CD8-positive, alpha-beta memory T cell (primary cell): ENCODE results near the gene PNKD. TPM values are rescaled to one million over a fixed set of nuclear protein-coding genes. Genes with fewer than 3 reads are reported as not detected.

Experiments
- CTCF ChIA-PET: fragments of 350-600 bp; sonication (Branson Sonifier 250); formaldehyde crosslinking; loops from one replicate; lab custom pipeline; 2021; ENCODE audit warnings: antibody characterized with exemption; lab: Charles Lee
- POLR2A ChIA-PET: fragments of 350-600 bp; sonication (Branson Sonifier 250); formaldehyde crosslinking; loops from one replicate; lab custom pipeline; 2021; ENCODE audit warnings: antibody characterized with exemption; lab: Charles Lee
- DNase-seq, 5 donors: peaks; one replicate each; pipeline versions ENCODE4 v3.0.0 to v3.0.0-alpha.2; 2020 to 2022; ENCODE audit warnings: mixed read lengths in 1 of 5
- H3K27ac ChIP-seq: one replicate; pipeline ENCODE4 v1.7.0; 2013; ENCODE audit warnings: low read depth, mild to moderate bottlenecking, low read length, moderate library complexity
- H3K27me3 ChIP-seq: 2 replicates; pipeline ENCODE4 v1.7.0; 2013; ENCODE audit warnings: low read length, mild to moderate bottlenecking; ENCODE audit not compliant: insufficient read depth, poor library complexity, severe bottlenecking
- H3K36me3 ChIP-seq: 2 replicates; pipeline ENCODE4 v1.7.0; 2013; ENCODE audit warnings: mild to moderate bottlenecking, low read length, moderate library complexity; ENCODE audit not compliant: insufficient read depth
- H3K4me1 ChIP-seq: 2 replicates; pipeline ENCODE4 v1.7.0; 2013; ENCODE audit warnings: mild to moderate bottlenecking, low read length, moderate library complexity; ENCODE audit not compliant: insufficient read depth
- H3K4me3 ChIP-seq: 2 replicates; pipeline ENCODE4 v1.7.0; 2013; ENCODE audit warnings: mild to moderate bottlenecking, low read length
- H3K9me3 ChIP-seq: 2 replicates; pipeline ENCODE4 v1.7.0; 2013; ENCODE audit warnings: mild to moderate bottlenecking, low read length
- H3K27ac Mint-ChIP-seq, 8 donors: one replicate each; pipeline ENCODE4 v1.8.0; 2020 to 2021; ENCODE audit warnings: mixed read lengths in 8 of 8, mild to moderate bottlenecking in 6 of 8, inconsistent platforms in 3 of 8, moderate library complexity in 3 of 8
- H3K27me3 Mint-ChIP-seq, 2 donors: one replicate each; pipeline ENCODE4 v1.8.0; 2020 to 2021; ENCODE audit warnings: mixed read lengths in 2 of 2, mild to moderate bottlenecking in 1 of 2, moderate library complexity in 1 of 2
- H3K36me3 Mint-ChIP-seq, 3 donors: one replicate each; pipeline ENCODE4 v1.8.0; 2020 to 2021; ENCODE audit warnings: mixed read lengths in 3 of 3, inconsistent platforms in 1 of 3, mild to moderate bottlenecking in 1 of 3
- H3K4me1 Mint-ChIP-seq, 3 donors: one replicate each; pipeline ENCODE4 v1.8.0; 2020 to 2021; ENCODE audit warnings: mixed read lengths in 3 of 3, inconsistent platforms in 1 of 3, mild to moderate bottlenecking in 1 of 3
- H3K4me3 Mint-ChIP-seq, 7 donors: one replicate each; pipeline ENCODE4 v1.8.0; 2020 to 2021; ENCODE audit warnings: mixed read lengths in 7 of 7, mild to moderate bottlenecking in 6 of 7, moderate library complexity in 4 of 7, inconsistent platforms in 2 of 7
- H3K9me3 Mint-ChIP-seq, 5 donors: one replicate each; pipeline ENCODE4 v1.8.0; 2020 to 2022; ENCODE audit warnings: mixed read lengths in 5 of 5, mild to moderate bottlenecking in 3 of 5, moderate library complexity in 2 of 5, inconsistent platforms in 1 of 5
- polyA plus RNA-seq: library from polyadenylated mRNA; unstranded; fragments of 300-500 nt; fragmentation: Illumina TruSeq; gene quantifications from one replicate; pipeline ENCODE4 v1.2.3, GENCODE V29; 2021
- total RNA-seq, 2 experiments: library from RNA; stranded (reverse); gene quantifications; one replicate each; pipeline ENCODE4 v1.2.3, GENCODE V29; 2021

The PNKD gene
- total and polyA plus RNA-seq, 3 experiments from 2014 or later = 26.8 to 111 (median 31.6) TPM

GRCh38 chr2:218354045-218354444, 83.7 kb downstream of the PNKD start:
- peaks cover 0 to 2% of the 10 kb centered on the region in 2 donors for H3K27me3 Mint-ChIP-seq
- POLR2A ChIA-PET = no interaction called here
- H3K36me3 Mint-ChIP-seq = peaks cover 0 to 6% (median 0%) of the 10 kb centered on the region in 3 donors
- no peaks in the 10 kb centered on the region for H3K9me3 ChIP-seq
- peak overlapping the region in 1 of 8 donors; percentile 8 for H3K27ac Mint-ChIP-seq
- no peaks in the 10 kb centered on the region for H3K36me3 ChIP-seq
- H3K4me1 Mint-ChIP-seq = peaks cover 0 to 4% (median 0%) of the 10 kb centered on the region in 3 donors
- no peak overlapping the region for H3K4me3 ChIP-seq
- peaks cover 0 to 22% (median 14%) of the 10 kb centered on the region in 5 donors for H3K9me3 Mint-ChIP-seq
- H3K27ac ChIP-seq = no peak overlapping the region
- CTCF ChIA-PET = interaction anchor here (1.2 to 4.8 kb wide), 4 partner anchors 10 to 83 kb away, joined by 3 to 50 read pairs (median 6); partner anchors contain the start of gene PNKD
- no peak for DNase-seq
- H3K4me1 ChIP-seq = no peaks in the 10 kb centered on the region
- no peaks in the 10 kb centered on the region for H3K27me3 ChIP-seq
- no peak overlapping the region for H3K4me3 Mint-ChIP-seq

- H3K4me3 Mint-ChIP-seq = no peak overlapping the region
- DNase-seq = no peak
- peaks cover 0 to 2% of the 10 kb centered on the region in 2 donors for H3K27me3 Mint-ChIP-seq
- no peaks in the 10 kb centered on the region for H3K27me3 ChIP-seq
- CTCF ChIA-PET = interaction anchor here (1.2 to 4.9 kb wide), 8 partner anchors 9 to 82 kb away, joined by 3 to 80 read pairs (median 12); partner anchors contain the start of genes AAMP, PNKD and TMBIM1
- no peaks in the 10 kb centered on the region for H3K9me3 ChIP-seq
- no peak overlapping the region for H3K27ac Mint-ChIP-seq
- POLR2A ChIA-PET = no interaction called here
- H3K4me1 Mint-ChIP-seq = peaks cover 0 to 4% (median 0%) of the 10 kb centered on the region in 3 donors
- H3K36me3 ChIP-seq = no peaks in the 10 kb centered on the region
- H3K4me1 ChIP-seq = no peaks in the 10 kb centered on the region
- peaks cover 0 to 19% (median 14%) of the 10 kb centered on the region in 5 donors for H3K9me3 Mint-ChIP-seq
- H3K36me3 Mint-ChIP-seq = peaks cover 0 to 6% (median 0%) of the 10 kb centered on the region in 3 donors
- H3K27ac ChIP-seq = no peak overlapping the region
- H3K4me3 ChIP-seq = no peak overlapping the region
Observed at GRCh38 chr2:218354850-218355443, 84.6 kb downstream of the PNKD start.

GRCh38 chr2:218357236-218358177, 87.2 kb downstream of the PNKD start:
- CTCF ChIA-PET = interaction anchor here (0.6 to 4.9 kb wide), 27 partner anchors 8 to 302 kb away, joined by 3 to 80 read pairs (median 5); partner anchors contain the start of genes AAMP, ARPC2, BCS1L and PNKD
- H3K36me3 ChIP-seq = no peaks in the 10 kb centered on the region
- Mint-ChIP-seq H3K4me1 (peaks cover 0 to 4% (median 0%) of the 10 kb centered on the region in 3 donors), H3K36me3 (no peaks in the 10 kb centered on the region), H3K4me3 (no peak overlapping the region), H3K27ac (peak overlapping the region in 2 of 8 donors; percentile 1 to 51), H3K9me3 (peaks cover 0 to 4% (median 3%) of the 10 kb centered on the region in 5 donors), H3K27me3 (no peaks in the 10 kb centered on the region)
- H3K27ac ChIP-seq = no peak overlapping the region
- no peaks in the 10 kb centered on the region for H3K27me3 ChIP-seq
- POLR2A ChIA-PET = no interaction called here
- H3K9me3 ChIP-seq = no peaks in the 10 kb centered on the region
- DNase-seq = peak in 1 of 5 donors; percentile 31
- no peak overlapping the region for H3K4me3 ChIP-seq
- H3K4me1 ChIP-seq = no peaks in the 10 kb centered on the region

GRCh38 chr2:218360453-218360852, 90.1 kb downstream of the PNKD start:
- Histone ChIP-seq H3K36me3 (no peaks in the 10 kb centered on the region), H3K27me3 (no peaks in the 10 kb centered on the region), H3K4me1 (no peaks in the 10 kb centered on the region), H3K4me3 (no peak overlapping the region), H3K27ac (no peak overlapping the region), H3K9me3 (no peaks in the 10 kb centered on the region)
- no peaks in the 10 kb centered on the region for H3K27me3 Mint-ChIP-seq
- ChIA-PET POLR2A (interaction anchor here (1.1 kb wide), 1 partner anchor 8 kb away, joined by 3 read pairs; no protein-coding TSS in a partner anchor), CTCF (interaction anchor here (0.8 to 3.0 kb wide), 3 partner anchors 33 to 89 kb away, joined by 3 to 12 read pairs (median 3); no protein-coding TSS in a partner anchor)
- no peak overlapping the region for H3K4me3 Mint-ChIP-seq
- H3K36me3 Mint-ChIP-seq = no peaks in the 10 kb centered on the region
- H3K9me3 Mint-ChIP-seq = no peaks in the 10 kb centered on the region
- DNase-seq = no peak
- peaks cover 0 to 4% (median 2%) of the 10 kb centered on the region in 3 donors for H3K4me1 Mint-ChIP-seq
- H3K27ac Mint-ChIP-seq = no peak overlapping the region

GRCh38 chr2:218362606-218363005, 92.3 kb downstream of the PNKD start:
- H3K27ac Mint-ChIP-seq = no peak overlapping the region
- ChIA-PET POLR2A (no interaction called here), CTCF (interaction anchor here (0.7 kb wide), 1 partner anchor 530 kb away, joined by 3 read pairs; no protein-coding TSS in a partner anchor)

GRCh38 chr2:218363736-218364135, 93.4 kb downstream of the PNKD start:
- Mint-ChIP-seq H3K27me3 (peaks cover 0 to 2% of the 10 kb centered on the region in 2 donors), H3K4me1 (peaks cover 7 to 21% (median 10%) of the 10 kb centered on the region in 3 donors), H3K36me3 (no peaks in the 10 kb centered on the region), H3K4me3 (peak overlapping the region in 1 of 7 donors; percentile 21), H3K9me3 (no peaks in the 10 kb centered on the region), H3K27ac (peak overlapping the region in 3 of 8 donors; percentile 25 to 75 (median 66))
- CTCF ChIA-PET = interaction anchor here (0.8 to 1.3 kb wide), 4 partner anchors 11 to 91 kb away, joined by 3 to 4 read pairs (median 3); no protein-coding TSS in a partner anchor
- H3K36me3 ChIP-seq = no peaks in the 10 kb centered on the region
- no peaks in the 10 kb centered on the region for H3K27me3 ChIP-seq
- POLR2A ChIA-PET = no interaction called here
- H3K9me3 ChIP-seq = no peaks in the 10 kb centered on the region
- DNase-seq = no peak
- H3K4me3 ChIP-seq = no peak overlapping the region
- peaks cover 16% of the 10 kb centered on the region for H3K4me1 ChIP-seq
- no peak overlapping the region for H3K27ac ChIP-seq

More at GRCh38 chr2:218362606-218363005, 92.3 kb downstream of the PNKD start:
- Histone ChIP-seq H3K4me1 (peaks cover 7% of the 10 kb centered on the region), H3K36me3 (no peaks in the 10 kb centered on the region), H3K27me3 (no peaks in the 10 kb centered on the region), H3K9me3 (no peaks in the 10 kb centered on the region), H3K27ac (no peak overlapping the region), H3K4me3 (no peak overlapping the region)
- no peaks in the 10 kb centered on the region for H3K9me3 Mint-ChIP-seq
- no peak overlapping the region for H3K4me3 Mint-ChIP-seq
- DNase-seq = peak in 1 of 5 donors; percentile 13
- H3K4me1 Mint-ChIP-seq = peaks cover 0 to 16% (median 6%) of the 10 kb centered on the region in 3 donors
- no peaks in the 10 kb centered on the region for H3K27me3 Mint-ChIP-seq
- no peaks in the 10 kb centered on the region for H3K36me3 Mint-ChIP-seq

GRCh38 chr2:218364196-218364595, 93.9 kb downstream of the PNKD start:
- H3K4me1 Mint-ChIP-seq = peaks cover 12 to 24% (median 13%) of the 10 kb centered on the region in 3 donors

More at GRCh38 chr2:218364196-218364595, 93.9 kb downstream of the PNKD start:
- Histone ChIP-seq H3K27me3 (no peaks in the 10 kb centered on the region), H3K36me3 (no peaks in the 10 kb centered on the region), H3K4me3 (no peak overlapping the region), H3K4me1 (peaks cover 18% of the 10 kb centered on the region), H3K9me3 (no peaks in the 10 kb centered on the region), H3K27ac (no peak overlapping the region)
- CTCF ChIA-PET = interaction anchor here (0.8 to 1.3 kb wide), 4 partner anchors 11 to 91 kb away, joined by 3 to 4 read pairs (median 3); no protein-coding TSS in a partner anchor
- Mint-ChIP-seq H3K36me3 (no peaks in the 10 kb centered on the region), H3K27ac (peak overlapping the region in 2 of 8 donors; percentile 51 to 75), H3K9me3 (no peaks in the 10 kb centered on the region), H3K27me3 (peaks cover 0 to 2% of the 10 kb centered on the region in 2 donors), H3K4me3 (peak overlapping the region in 1 of 7 donors; percentile 21)
- POLR2A ChIA-PET = no interaction called here
- no peak for DNase-seq
